SK-N-SH treated with all-trans-retinoic acid at 6 μM for 48 hours (cell line): ENCODE measurements around the gene FNDC4.

ENCODE experiments used
- ATAC-seq: fragments of 200-7000 bp; cut with Tn5 transposase; 3 replicates; pipeline ENCODE4 v1.9.1; 2020; ENCODE audit warnings: mild to moderate bottlenecking, moderate library complexity
- ARNTL ChIP-seq: fragments of 450-650 bp; formaldehyde crosslinking; IDR thresholded peaks from 2 replicates; pipeline ENCODE4 v1.5.0; 2020; ENCODE audit warnings: low read depth, mild to moderate bottlenecking, moderate library complexity, borderline replicate concordance
- BACH2 ChIP-seq: fragments of 250-450 bp; sonication (Bioruptor Pico); IDR thresholded peaks from 2 replicates; pipeline ENCODE4 v1.9.0; 2021; ENCODE audit warnings: mild to moderate bottlenecking, borderline replicate concordance
- CREB5 ChIP-seq: fragments of 250-450 bp; sonication (Bioruptor Pico); IDR thresholded peaks from 2 replicates; pipeline ENCODE4 v1.5.1; 2020; ENCODE audit warnings: low read depth, mild to moderate bottlenecking, moderate library complexity
- CSDC2 ChIP-seq: fragments of 250-450 bp; sonication (Bioruptor Pico); IDR thresholded peaks from 2 replicates; pipeline ENCODE4 v1.5.0; 2020; ENCODE audit warnings: mild to moderate bottlenecking, moderate library complexity
- ESRRG ChIP-seq: fragments of 250-450 bp; sonication (Bioruptor Pico); IDR thresholded peaks from 2 replicates; pipeline ENCODE4 v1.6.1; 2021; ENCODE audit warnings: mild to moderate bottlenecking
- GLIS3 ChIP-seq: fragments of 250-450 bp; sonication (Bioruptor Pico); IDR thresholded peaks from 2 replicates; pipeline ENCODE4 v1.5.0; 2020; ENCODE audit warnings: mild to moderate bottlenecking, moderate library complexity
- OSR1 ChIP-seq: fragments of 250-450 bp; sonication (Bioruptor Pico); IDR thresholded peaks from 2 replicates; pipeline ENCODE4 v1.8.0; 2022; ENCODE audit warnings: moderate library complexity, mild to moderate bottlenecking, inconsistent platforms
- PATZ1 ChIP-seq: fragments of 250-450 bp; sonication (Bioruptor Pico); IDR thresholded peaks from 2 replicates; pipeline ENCODE4 v1.8.0; 2020; ENCODE audit warnings: mild to moderate bottlenecking, moderate library complexity, borderline replicate concordance
- PPARA ChIP-seq: fragments of 250-450 bp; sonication (Bioruptor Pico); IDR thresholded peaks from 2 replicates; pipeline ENCODE4 v1.5.0; 2020; ENCODE audit warnings: mild to moderate bottlenecking, borderline replicate concordance
- RARB ChIP-seq: fragments of 250-450 bp; sonication (Bioruptor Pico); IDR thresholded peaks from 2 replicates; pipeline ENCODE4 v1.8.0; 2021; ENCODE audit warnings: mild to moderate bottlenecking, moderate library complexity
- SNAI2 ChIP-seq: fragments of 250-450 bp; sonication (Bioruptor Pico); IDR thresholded peaks from 2 replicates; pipeline ENCODE4 v1.5.0; 2020; ENCODE audit warnings: mild to moderate bottlenecking, moderate library complexity
- TCF4 ChIP-seq: fragments of 250-450 bp; sonication (Bioruptor Pico); IDR thresholded peaks from 2 replicates; pipeline ENCODE4 v1.8.0; 2021; ENCODE audit warnings: mild to moderate bottlenecking, moderate library complexity, borderline replicate concordance
- TOX ChIP-seq: fragments of 250-450 bp; sonication (Bioruptor Pico); IDR thresholded peaks from 2 replicates; pipeline ENCODE4 v1.8.0; 2021; ENCODE audit warnings: mild to moderate bottlenecking, moderate library complexity, borderline replicate concordance
- TSHZ2 ChIP-seq: fragments of 250-450 bp; sonication (Bioruptor Pico); IDR thresholded peaks from 2 replicates; pipeline ENCODE4 v1.5.0; 2020; ENCODE audit warnings: mild to moderate bottlenecking, moderate library complexity
- ZC3H10 ChIP-seq: fragments of 250-450 bp; sonication (Bioruptor Pico); IDR thresholded peaks from 2 replicates; pipeline ENCODE4 v1.5.1; 2021; ENCODE audit warnings: mild to moderate bottlenecking, moderate library complexity
- ZFP3 ChIP-seq: fragments of 250-450 bp; sonication (Bioruptor Pico); IDR thresholded peaks from 2 replicates; pipeline ENCODE4 v1.5.0; 2020; ENCODE audit warnings: mild to moderate bottlenecking, moderate library complexity
- ZFP30 ChIP-seq: fragments of 450-650 bp; formaldehyde crosslinking; IDR thresholded peaks from 2 replicates; pipeline ENCODE4 v1.5.0; 2022; ENCODE audit warnings: mild to moderate bottlenecking, moderate library complexity
- ZNF565 ChIP-seq: fragments of 450-650 bp; formaldehyde crosslinking; conservative IDR thresholded peaks from 2 replicates; pipeline ENCODE4 v1.5.0; 2020; ENCODE audit warnings: low read depth, mild to moderate bottlenecking, moderate library complexity
- ZNF70 ChIP-seq: fragments of 450-650 bp; formaldehyde crosslinking; IDR thresholded peaks from 2 replicates; pipeline ENCODE4 v1.5.0; 2020; ENCODE audit warnings: mild to moderate bottlenecking, moderate library complexity
- ZNF8 ChIP-seq: fragments of 450-650 bp; formaldehyde crosslinking; IDR thresholded peaks from 2 replicates; pipeline ENCODE4 v1.5.0; 2020; ENCODE audit warnings: mild to moderate bottlenecking, moderate library complexity
- TF ChIP-seq, protein P1 (sequence below): fragments of 250-450 bp; sonication (Bioruptor Pico); IDR thresholded peaks from 2 replicates; pipeline ENCODE4 v1.5.1; 2021; ENCODE audit warnings: mild to moderate bottlenecking, moderate library complexity

Gene FNDC4

GRCh38 chr2:27495840-27496356 lies 898 bp upstream of the FNDC4 start:
- no peak for ATAC-seq

DNA sequence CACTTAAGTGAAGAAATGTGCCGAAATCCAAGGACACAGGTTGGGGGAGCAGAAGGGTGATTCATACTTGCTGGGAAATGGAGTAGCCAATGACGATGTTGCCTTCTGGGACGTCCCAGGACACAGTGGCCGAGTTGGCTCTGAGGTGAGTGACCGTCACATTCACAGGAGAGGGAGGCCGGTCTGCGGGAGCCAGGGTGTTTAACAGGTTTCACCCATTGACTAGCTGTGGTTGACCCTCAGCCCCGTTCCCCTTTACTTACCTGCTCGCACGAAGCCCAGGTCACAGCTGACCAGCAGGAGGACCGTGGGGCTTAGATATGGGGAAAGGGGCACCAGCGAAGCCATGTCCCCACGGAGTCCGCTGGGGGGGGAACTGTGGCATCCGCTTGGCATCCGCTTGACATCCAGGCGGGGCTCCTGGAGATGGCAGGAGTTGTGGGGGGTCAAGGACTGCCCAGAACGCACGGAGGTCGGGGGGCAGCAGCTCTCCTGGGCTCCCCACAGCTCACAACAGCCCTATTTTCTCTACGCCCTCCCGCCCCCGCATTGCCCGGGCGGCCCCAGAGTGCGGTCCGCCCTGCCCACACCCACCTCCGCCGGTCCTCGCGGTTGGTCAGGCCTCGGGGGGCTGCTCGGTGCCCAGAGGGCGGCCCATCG lies 586 bp downstream of the FNDC4 start:
- no peak; the same call in 2 of the 3 replicates for ATAC-seq
- TF ChIP-seq TOX (CRISPR knock-in tag) (no peak), ZFP3 (CRISPR knock-in tag) (no peak), RARB (no peak), ZNF565 (CRISPR knock-in tag) (no peak), ZNF70 (CRISPR knock-in tag) (no peak)
- TF ChIP-seq, all 23 proteins: peak for 0

More at GRCh38 chr2:27495840-27496356, 898 bp upstream of the FNDC4 start:
- TF ChIP-seq ARNTL (CRISPR knock-in tag) (no peak), BACH2 (no peak), ZNF70 (CRISPR knock-in tag) (no peak), TOX (CRISPR knock-in tag) (no peak), ZFP3 (CRISPR knock-in tag) (no peak), PPARA (CRISPR knock-in tag) (no peak), PATZ1 (CRISPR knock-in tag) (no peak), ZNF8 (CRISPR knock-in tag) (no peak), RARB (no peak), CREB5 (CRISPR knock-in tag) (no peak), GLIS3 (CRISPR knock-in tag) (no peak), ZNF565 (CRISPR knock-in tag) (no peak), OSR1 (CRISPR knock-in tag) (no peak)
- TF ChIP-seq, protein P1, sequence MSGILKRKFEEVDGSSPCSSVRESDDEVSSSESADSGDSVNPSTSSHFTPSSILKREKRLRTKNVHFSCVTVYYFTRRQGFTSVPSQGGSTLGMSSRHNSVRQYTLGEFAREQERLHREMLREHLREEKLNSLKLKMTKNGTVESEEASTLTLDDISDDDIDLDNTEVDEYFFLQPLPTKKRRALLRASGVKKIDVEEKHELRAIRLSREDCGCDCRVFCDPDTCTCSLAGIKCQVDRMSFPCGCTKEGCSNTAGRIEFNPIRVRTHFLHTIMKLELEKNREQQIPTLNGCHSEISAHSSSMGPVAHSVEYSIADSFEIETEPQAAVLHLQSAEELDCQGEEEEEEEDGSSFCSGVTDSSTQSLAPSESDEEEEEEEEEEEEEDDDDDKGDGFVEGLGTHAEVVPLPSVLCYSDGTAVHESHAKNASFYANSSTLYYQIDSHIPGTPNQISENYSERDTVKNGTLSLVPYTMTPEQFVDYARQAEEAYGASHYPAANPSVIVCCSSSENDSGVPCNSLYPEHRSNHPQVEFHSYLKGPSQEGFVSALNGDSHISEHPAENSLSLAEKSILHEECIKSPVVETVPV (CRISPR knock-in tag), result no peak

DNA sequence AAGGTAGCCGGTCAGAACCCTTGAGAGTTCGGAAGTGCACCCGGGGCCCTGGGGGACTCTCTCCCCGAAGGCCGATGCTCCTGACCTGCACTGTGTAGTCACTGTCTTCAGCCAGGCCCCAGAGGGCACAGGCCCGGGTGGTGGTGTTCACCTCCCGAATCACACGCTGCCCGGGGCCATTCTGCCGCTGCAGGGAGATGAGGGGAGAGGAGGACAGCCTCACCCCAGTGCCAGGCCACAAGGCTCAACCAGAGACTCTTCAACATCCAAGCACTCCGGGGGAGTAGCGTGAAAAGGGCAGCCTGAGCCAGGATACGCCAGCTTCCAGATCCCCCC lies 1.1 kb downstream of the FNDC4 start:
- ATAC-seq, result no peak
- TF ChIP-seq ESRRG (CRISPR knock-in tag) (no peak), ZNF565 (CRISPR knock-in tag) (no peak), ZFP30 (CRISPR knock-in tag) (no peak), TCF4 (CRISPR knock-in tag) (no peak), OSR1 (CRISPR knock-in tag) (no peak), GLIS3 (CRISPR knock-in tag) (no peak), ZNF70 (CRISPR knock-in tag) (no peak), SNAI2 (no peak), TOX (CRISPR knock-in tag) (no peak), ZC3H10 (CRISPR knock-in tag) (no peak), ZFP3 (CRISPR knock-in tag) (no peak), TSHZ2 (CRISPR knock-in tag) (no peak), CREB5 (CRISPR knock-in tag) (no peak), BACH2 (no peak), ZNF8 (CRISPR knock-in tag) (no peak), CSDC2 (no peak), PATZ1 (CRISPR knock-in tag) (no peak)
- TF ChIP-seq, protein P1 (CRISPR knock-in tag), result no peak
